ENCODE results near the gene ZBED5. TPM values are rescaled to one million over a fixed set of nuclear protein-coding genes. Genes with fewer than 3 reads are reported as not detected.

The ZBED5 gene
- total RNA-seq (2012; rRNA removed): 30.8 and 35.6 TPM in 2 replicates
- polyA plus RNA-seq (2012; rRNA removed): 26.1 and 28.2 TPM in 2 replicates
- polyA plus RNA-seq (2012; cell fraction: cytosol; rRNA removed): 2.9 and 6.5 TPM in 2 replicates
- polyA plus RNA-seq (2012; cell fraction: nucleus; rRNA removed; ENCODE audit: low replicate concordance): 9.6 and 84.5 TPM in 2 replicates
- Bru-seq, nascent RNA: percentile 91 among the genes with signal in this experiment
- BruChase-seq, experiment 1, labeled RNA remaining after a 6-hour chase: percentile 71 among the genes with signal in this experiment
- percentile 96 among the genes with signal in this experiment for BruChase-seq, experiment 2, labeled RNA remaining after a 2-hour chase
- long read RNA-seq, partial matches to known transcripts: 0 of 10 reads
- long read RNA-seq, other reads (novel, unspliced or antisense): 8 of 10 reads

DNA sequence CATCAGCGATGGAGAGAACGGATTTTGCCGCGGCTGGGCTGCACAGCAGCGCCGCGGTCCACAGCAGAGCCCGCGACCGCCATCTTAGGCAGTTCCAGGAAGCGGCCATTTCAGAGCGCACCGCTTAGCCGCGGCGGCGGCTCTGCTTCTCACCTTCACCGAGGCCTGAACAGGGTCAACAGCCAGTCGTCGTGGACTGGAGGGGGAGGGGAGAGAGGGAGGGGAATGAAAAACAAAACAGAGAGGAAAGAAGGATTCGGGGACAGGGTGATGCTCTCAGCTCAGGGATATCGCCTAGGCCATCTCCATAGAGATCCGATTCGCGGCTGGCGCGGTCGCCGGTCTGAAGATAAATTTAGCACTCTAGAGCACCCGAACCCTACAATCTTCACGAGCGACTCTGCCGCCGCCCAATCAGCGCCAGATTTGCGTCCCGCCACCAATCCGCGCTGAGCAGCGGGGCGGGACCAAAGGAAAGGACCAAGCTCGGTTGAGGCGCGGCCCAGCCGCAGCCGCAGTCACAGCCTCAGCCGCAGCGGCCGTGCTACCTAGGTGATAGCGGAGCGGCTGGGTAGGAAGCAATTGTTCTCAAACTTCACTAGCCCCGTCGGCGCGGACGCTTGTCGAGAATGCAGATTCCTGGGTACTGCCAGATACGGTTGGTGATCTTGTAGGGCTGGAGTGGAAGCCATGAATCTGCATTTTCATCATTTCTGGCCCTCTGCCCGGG lies at the start of gene ZBED5:
ZBED5 (minus strand) TSS at position 345 of the 730 bp plus-strand sequence. CDS start 3,108 bp downstream, outside the sequence.
- Histone ChIP-seq H2AK5ac (ENCODE audit: low read depth, low read length) (peak within 1 kb of the TSS; percentile 87), H3K4ac (ENCODE audit: low read depth, low read length) (peak within 1 kb of the TSS; percentile 98), H2AK9ac (replicated peaks; ENCODE audit: low read depth, low read length, poor library complexity) (peak within 1 kb of the TSS; percentile 99), H2BK120ac (ENCODE audit: low read depth, low read length) (peak within 1 kb of the TSS; percentile 77), H3K14ac (replicated peaks; ENCODE audit: low read depth, low read length) (peak within 1 kb of the TSS; percentile 98), H3K9me3 (ENCODE audit: control insufficient read depth, insufficient read depth, low read length) (no peaks in the 10 kb centered on the region), H3K9me1 (ENCODE audit: insufficient read depth, low read length) (no peaks in the 10 kb centered on the region), H3K4me1 (ENCODE audit: control insufficient read depth, insufficient read depth, low read length) (no peaks in the 10 kb centered on the region), H3K9ac (ENCODE audit: low read depth, low read length) (peak within 1 kb of the TSS; percentile 92), H4K91ac (ENCODE audit: insufficient read depth, low read depth, low read length) (peak within 1 kb of the TSS; percentile 94), H3K27ac (ENCODE audit: insufficient read depth, low read length) (peak within 1 kb of the TSS; percentile 95), H4K20me1 (ENCODE audit: insufficient read depth, low read length) (no peaks in the 10 kb centered on the region), H2BK15ac (ENCODE audit: low read depth, low read length) (peak within 1 kb of the TSS; percentile 47; the same call in 1 of the 3 replicates), H4K8ac (ENCODE audit: low read depth in 2 of 2, low read length in 2 of 2) (peak within 1 kb of the TSS; percentile 75 to 96), H4K5ac (ENCODE audit: low read depth, low read length) (peak within 1 kb of the TSS; percentile 72), H3K27me3 (ENCODE audit: control insufficient read depth, insufficient read depth, low read length) (no peaks in the 10 kb centered on the region), H3K56ac (ENCODE audit: extremely low read depth, insufficient read depth, low read length) (peak within 1 kb of the TSS; percentile 98), H3K4me3 (ENCODE audit: insufficient read depth, low read depth, low read length) (peak within 1 kb of the TSS; percentile 67), H3K36me3 (ENCODE audit: control insufficient read depth, insufficient read depth, low read length) (peaks cover 6% of the 10 kb centered on the region), H2BK20ac (ENCODE audit: low read depth, low read length) (peak within 1 kb of the TSS; percentile 52), H3K79me1 (ENCODE audit: low read depth in 1 of 2, low read length in 2 of 2) (peaks cover 16 to 60% of the 10 kb centered on the region in 2 experiments), H2AFZ (replicated peaks; ENCODE audit: low read length, poor library complexity) (peak within 1 kb of the TSS; percentile 89), H3K4me2 (ENCODE audit: low read depth, low read length) (peak within 1 kb of the TSS; percentile 93), H3K23ac (ENCODE audit: low read depth, low read length) (peak within 1 kb of the TSS; percentile 96), H2BK5ac (ENCODE audit: low read depth, low read length, poor library complexity, severe bottlenecking) (peak within 1 kb of the TSS; percentile 88), H3K18ac (ENCODE audit: low read depth, low read length) (peak within 1 kb of the TSS; percentile 87)
- intact Hi-C loops (cut with micrococcal nuclease): loop anchor here (1.0 to 5.0 kb wide), 7 partner anchors 40 to 929 kb away; no protein-coding TSS in a partner anchor
- in situ Hi-C loops (cut with MboI; ENCODE audit: low sequenced_read_pairs): loop anchor here (5.0 kb wide), 1 partner anchor 74 kb away; no protein-coding TSS in a partner anchor
- BruUV-seq (replicated peaks): no TSS peak
- ChIA-PET POLR2A (ENCODE audit: unreplicated experiment) (interaction anchor here (0.6 to 2.1 kb wide), 5 partner anchors 49 to 997 kb away, joined by 3 to 11 read pairs (median 3); partner anchors contain the start of gene EIF4G2), CTCF (interaction anchor here (1.3 kb wide), 1 partner anchor 73 kb away, joined by 3 read pairs; no protein-coding TSS in a partner anchor)
- dilution Hi-C loops (cut with HindIII; ENCODE audit: low sequenced_read_pairs, unreplicated experiment): no loop called here
- WGBS, 2 experiments (ENCODE audit: extremely low coverage in 2 of 2, insufficient read length in 1 of 2): 2% methylated on average over 27 of the region's 59 CpGs; no CpG with 5 or more reads in 1 of the 2 experiments
- DNase-seq (peak; percentile 97), ATAC-seq (ENCODE audit: low read depth) (peak; percentile 95)
- TF ChIP-seq, protein P1, sequence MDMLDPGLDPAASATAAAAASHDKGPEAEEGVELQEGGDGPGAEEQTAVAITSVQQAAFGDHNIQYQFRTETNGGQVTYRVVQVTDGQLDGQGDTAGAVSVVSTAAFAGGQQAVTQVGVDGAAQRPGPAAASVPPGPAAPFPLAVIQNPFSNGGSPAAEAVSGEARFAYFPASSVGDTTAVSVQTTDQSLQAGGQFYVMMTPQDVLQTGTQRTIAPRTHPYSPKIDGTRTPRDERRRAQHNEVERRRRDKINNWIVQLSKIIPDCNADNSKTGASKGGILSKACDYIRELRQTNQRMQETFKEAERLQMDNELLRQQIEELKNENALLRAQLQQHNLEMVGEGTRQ (IDR thresholded peaks at IDR 0.05; ENCODE audit: low read depth, low read length): no peak
- TF ChIP-seq POLR2A (IDR thresholded peaks at IDR 0.05; ENCODE audit: low read depth, low read length) (peak; percentile 92), RCOR1 (IDR thresholded peaks at IDR 0.05; ENCODE audit: insufficient replicate concordance, low read length) (no peak), MAFK (IDR thresholded peaks at IDR 0.05; ENCODE audit: low read depth, low read length) (0 out of 2 replicates have a peak, but pooled peaks have one; percentile 17), CHD1 (IDR thresholded peaks at IDR 0.05; ENCODE audit: low read depth, low read length) (0 out of 2 replicates have a peak, but pooled peaks have one; percentile 43), FOS (IDR thresholded peaks at IDR 0.05; ENCODE audit: low read depth, low read length) (0 out of 2 replicates have a peak, but pooled peaks have one; percentile 14), NFE2L2 (IDR thresholded peaks at IDR 0.05; ENCODE audit: low read depth, low read length) (peak; percentile 60; the same call in 1 of the 2 replicates), MXI1 (IDR thresholded peaks at IDR 0.05; ENCODE audit: borderline replicate concordance, low read depth, low read length) (no peak), BHLHE40 (IDR thresholded peaks at IDR 0.05; ENCODE audit: low read depth, low read length) (no peak; the same call in 1 of the 2 replicates)
- TF ChIP-seq, protein P2, sequence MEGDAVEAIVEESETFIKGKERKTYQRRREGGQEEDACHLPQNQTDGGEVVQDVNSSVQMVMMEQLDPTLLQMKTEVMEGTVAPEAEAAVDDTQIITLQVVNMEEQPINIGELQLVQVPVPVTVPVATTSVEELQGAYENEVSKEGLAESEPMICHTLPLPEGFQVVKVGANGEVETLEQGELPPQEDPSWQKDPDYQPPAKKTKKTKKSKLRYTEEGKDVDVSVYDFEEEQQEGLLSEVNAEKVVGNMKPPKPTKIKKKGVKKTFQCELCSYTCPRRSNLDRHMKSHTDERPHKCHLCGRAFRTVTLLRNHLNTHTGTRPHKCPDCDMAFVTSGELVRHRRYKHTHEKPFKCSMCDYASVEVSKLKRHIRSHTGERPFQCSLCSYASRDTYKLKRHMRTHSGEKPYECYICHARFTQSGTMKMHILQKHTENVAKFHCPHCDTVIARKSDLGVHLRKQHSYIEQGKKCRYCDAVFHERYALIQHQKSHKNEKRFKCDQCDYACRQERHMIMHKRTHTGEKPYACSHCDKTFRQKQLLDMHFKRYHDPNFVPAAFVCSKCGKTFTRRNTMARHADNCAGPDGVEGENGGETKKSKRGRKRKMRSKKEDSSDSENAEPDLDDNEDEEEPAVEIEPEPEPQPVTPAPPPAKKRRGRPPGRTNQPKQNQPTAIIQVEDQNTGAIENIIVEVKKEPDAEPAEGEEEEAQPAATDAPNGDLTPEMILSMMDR (conservative IDR thresholded peaks at IDR 0.05; ENCODE audit: low read depth, low read length): 0 out of 2 replicates have a peak, but pooled peaks have one; percentile 7
- TF ChIP-seq, protein P3, sequence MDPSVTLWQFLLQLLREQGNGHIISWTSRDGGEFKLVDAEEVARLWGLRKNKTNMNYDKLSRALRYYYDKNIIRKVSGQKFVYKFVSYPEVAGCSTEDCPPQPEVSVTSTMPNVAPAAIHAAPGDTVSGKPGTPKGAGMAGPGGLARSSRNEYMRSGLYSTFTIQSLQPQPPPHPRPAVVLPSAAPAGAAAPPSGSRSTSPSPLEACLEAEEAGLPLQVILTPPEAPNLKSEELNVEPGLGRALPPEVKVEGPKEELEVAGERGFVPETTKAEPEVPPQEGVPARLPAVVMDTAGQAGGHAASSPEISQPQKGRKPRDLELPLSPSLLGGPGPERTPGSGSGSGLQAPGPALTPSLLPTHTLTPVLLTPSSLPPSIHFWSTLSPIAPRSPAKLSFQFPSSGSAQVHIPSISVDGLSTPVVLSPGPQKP (IDR thresholded peaks at IDR 0.05; ENCODE audit: borderline replicate concordance, low read depth, low read length): no peak
